ENCODE results near the gene FGA.

GRCh38 chr4:154608361-154609252 lies 18.1 kb upstream of the FGA start:
- TF ChIP-seq CTCF (IDR thresholded peaks at IDR 0.05) (no peak), POLR2A (IDR thresholded peaks at IDR 0.05) (no peak)

All from ovary (tissue), 3 donors.